ENCODE results near the gene ACAT2.
A peak's percentile ranks its signal among the peaks of the same experiment; 100 is the strongest.

Gene ACAT2

DNA sequence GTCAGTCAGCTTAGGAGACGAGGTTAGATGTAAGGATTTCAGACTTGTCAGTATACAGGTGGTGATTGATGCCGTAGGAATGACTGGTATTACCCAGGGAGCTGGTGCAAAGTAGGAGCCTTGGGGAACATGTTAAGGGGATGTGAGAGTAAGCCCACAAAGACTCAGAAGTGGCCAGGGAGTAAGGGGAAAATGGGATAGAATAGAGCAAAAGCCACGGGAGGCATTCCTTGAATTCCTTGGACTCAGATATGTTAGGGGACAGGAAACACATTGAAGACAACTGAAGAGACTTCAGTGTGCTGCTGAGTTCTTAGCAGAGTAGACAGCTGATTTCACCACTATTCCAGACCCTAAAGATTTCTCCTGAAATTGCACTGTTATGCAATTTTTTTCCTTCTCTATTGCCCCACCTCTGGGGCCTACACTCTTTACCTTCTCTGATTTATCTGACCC lies 1.2 kb upstream of the ACAT2 start:
- DNase-seq (ENCODE audit: low read depth in 2 of 2), result peak; percentile 68 to 78
- TF ChIP-seq, protein P1, sequence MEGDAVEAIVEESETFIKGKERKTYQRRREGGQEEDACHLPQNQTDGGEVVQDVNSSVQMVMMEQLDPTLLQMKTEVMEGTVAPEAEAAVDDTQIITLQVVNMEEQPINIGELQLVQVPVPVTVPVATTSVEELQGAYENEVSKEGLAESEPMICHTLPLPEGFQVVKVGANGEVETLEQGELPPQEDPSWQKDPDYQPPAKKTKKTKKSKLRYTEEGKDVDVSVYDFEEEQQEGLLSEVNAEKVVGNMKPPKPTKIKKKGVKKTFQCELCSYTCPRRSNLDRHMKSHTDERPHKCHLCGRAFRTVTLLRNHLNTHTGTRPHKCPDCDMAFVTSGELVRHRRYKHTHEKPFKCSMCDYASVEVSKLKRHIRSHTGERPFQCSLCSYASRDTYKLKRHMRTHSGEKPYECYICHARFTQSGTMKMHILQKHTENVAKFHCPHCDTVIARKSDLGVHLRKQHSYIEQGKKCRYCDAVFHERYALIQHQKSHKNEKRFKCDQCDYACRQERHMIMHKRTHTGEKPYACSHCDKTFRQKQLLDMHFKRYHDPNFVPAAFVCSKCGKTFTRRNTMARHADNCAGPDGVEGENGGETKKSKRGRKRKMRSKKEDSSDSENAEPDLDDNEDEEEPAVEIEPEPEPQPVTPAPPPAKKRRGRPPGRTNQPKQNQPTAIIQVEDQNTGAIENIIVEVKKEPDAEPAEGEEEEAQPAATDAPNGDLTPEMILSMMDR (IDR thresholded peaks at IDR 0.05; ENCODE audit: low read depth, low read length), result no peak
- H3K4me3 ChIP-seq (replicated peaks in 1 of 2; ENCODE audit: low read depth in 2 of 2, low read length in 2 of 2), result peak overlapping the region in 1 of 2 donors; percentile 49

DNA sequence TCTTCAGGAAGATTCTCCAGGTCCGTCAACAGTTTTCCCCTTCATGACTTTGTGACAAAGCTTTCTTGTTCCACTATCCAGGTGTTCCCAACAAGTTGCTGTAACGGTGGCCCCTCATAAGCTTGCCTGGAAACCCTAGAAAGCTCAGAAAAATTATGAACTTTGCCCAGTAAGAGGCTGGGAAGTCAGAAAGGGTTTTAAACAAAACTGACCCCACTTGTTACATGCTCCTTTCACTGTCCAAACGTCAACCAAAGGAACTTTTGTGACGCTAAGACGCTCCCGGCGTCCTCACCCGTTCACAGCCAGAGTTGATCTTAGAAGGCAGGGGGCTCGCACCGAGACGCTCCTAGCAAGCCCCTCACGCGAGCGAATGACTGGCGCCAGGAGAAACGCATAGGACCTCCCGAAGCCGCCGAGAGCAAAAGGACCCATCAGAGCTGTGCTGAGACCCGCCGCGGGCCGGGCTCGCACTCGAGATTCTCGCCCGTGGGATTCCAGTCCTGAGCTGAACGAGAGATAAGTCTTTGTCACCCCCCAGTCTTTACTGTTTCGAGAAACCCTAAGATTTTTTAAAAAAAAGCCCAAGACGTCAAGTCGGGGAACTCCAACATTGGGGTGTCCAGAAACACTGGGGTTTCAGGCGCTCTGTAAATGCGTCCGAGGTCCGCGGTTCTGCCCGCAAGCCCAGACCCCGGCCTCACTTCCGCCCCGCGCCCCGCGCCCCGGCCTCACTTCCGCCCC lies 544 bp upstream of the ACAT2 start:
- H3K4me3 ChIP-seq (replicated peaks in 1 of 2; ENCODE audit: low read depth in 2 of 2, low read length in 2 of 2), result peak overlapping the region; percentile 49 to 50
- DNase-seq (ENCODE audit: low read depth in 2 of 2), result peak; percentile 15 to 21
- TF ChIP-seq, protein P1 (IDR thresholded peaks at IDR 0.05; ENCODE audit: low read depth, low read length), result no peak

DNA sequence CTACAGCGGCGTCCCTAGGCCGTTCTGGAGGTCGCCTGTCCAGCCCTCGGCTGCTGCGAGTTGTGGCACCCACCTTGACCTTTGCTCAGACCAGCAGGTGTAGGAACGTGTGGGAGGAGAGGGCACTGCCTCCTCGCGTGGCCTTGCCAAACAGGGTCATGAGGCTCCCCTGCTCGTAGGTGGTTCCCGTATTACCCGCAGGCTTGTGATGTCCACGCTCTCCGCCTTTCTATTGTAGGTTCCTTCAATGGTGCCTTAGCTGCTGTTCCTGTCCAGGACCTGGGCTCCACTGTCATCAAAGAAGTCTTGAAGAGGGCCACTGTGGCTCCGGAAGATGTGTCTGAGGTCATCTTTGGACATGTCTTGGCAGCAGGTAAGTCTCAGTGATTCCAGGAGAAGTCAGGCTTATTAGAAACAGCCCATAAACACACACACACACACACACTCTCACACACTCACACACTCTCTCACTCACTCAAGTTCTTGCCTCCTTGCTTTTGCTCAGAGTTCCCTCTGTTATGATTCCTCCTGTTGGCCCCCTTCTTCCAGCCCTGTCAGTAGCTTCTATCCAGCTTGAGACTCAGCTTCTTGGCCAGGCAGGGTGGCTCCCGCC lies 942 bp downstream of the ACAT2 start:
- H3K4me3 ChIP-seq (replicated peaks in 1 of 2; ENCODE audit: low read depth in 2 of 2, low read length in 2 of 2), result peak overlapping the region; percentile 77 to 92
- DNase-seq (ENCODE audit: low read depth in 2 of 2), result peak in 1 of 2 donors; percentile 16
- TF ChIP-seq, protein P1 (IDR thresholded peaks at IDR 0.05; ENCODE audit: low read depth, low read length), result no peak

DNA sequence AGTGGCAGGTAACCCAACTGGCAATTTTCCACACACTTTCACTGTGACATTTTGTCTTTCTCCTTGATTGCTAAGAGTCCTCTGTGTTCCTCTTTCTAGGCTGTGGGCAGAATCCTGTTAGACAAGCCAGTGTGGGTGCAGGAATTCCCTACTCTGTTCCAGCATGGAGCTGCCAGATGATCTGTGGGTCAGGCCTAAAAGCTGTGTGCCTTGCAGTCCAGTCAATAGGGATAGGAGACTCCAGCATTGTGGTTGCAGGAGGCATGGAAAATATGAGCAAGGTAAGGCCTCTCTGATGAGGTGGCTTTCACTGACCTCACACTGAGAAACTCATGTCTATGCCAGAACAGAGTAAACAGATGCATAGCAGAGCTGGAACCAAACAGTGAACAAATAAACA lies 5.1 kb downstream of the ACAT2 start:
- TF ChIP-seq, protein P1 (IDR thresholded peaks at IDR 0.05; ENCODE audit: low read depth, low read length), result no peak
- no peak for DNase-seq (ENCODE audit: low read depth in 2 of 2)
- no peak overlapping the region for H3K4me3 ChIP-seq (replicated peaks in 1 of 2; ENCODE audit: low read depth in 2 of 2, low read length in 2 of 2)

DNA sequence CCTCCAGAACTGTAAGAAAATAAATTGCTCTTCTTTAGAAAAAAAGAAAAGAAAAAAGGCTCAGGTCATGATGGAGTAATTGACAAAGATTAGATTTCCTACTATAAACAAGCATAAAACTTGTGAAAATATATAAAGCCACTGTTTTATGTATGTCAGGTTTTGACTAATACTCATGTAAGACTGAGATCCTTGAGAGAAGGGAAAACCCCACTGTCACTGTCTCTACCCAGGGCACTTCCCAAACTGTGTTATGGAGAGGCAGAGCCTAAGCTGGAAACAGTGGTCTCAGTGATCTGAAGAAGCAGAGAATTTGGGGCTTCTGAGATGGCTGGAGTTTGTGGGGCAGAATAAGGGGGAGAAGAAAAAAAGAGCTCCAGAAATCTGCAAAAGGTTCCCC lies 7.6 kb downstream of the ACAT2 start:
- no peak overlapping the region for H3K4me3 ChIP-seq (replicated peaks in 1 of 2; ENCODE audit: low read depth in 2 of 2, low read length in 2 of 2)
- TF ChIP-seq, protein P1 (IDR thresholded peaks at IDR 0.05; ENCODE audit: low read depth, low read length), result no peak
- DNase-seq (ENCODE audit: low read depth in 2 of 2), result no peak

DNA sequence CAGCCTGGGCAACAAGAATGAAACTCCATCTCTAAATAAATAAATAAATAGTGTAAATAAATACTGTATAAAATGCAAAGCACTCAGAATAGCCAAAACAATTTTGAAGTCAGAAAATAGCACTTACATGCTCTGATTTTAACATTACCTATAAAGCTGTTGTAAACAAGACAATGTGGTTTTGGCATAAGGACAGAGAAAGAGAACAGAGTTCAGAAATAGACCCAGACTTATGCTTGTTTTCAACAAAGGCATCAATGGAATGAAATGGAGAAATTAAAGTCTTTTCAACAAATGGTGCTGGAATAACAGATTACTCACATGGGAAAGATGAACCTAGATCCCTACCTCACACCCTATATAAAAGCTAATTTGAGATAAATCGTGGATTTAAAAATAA lies 10.4 kb downstream of the ACAT2 start:
- TF ChIP-seq, protein P1 (IDR thresholded peaks at IDR 0.05; ENCODE audit: low read depth, low read length), result no peak
- DNase-seq (ENCODE audit: low read depth in 2 of 2), result no peak
- no peak overlapping the region for H3K4me3 ChIP-seq (replicated peaks in 1 of 2; ENCODE audit: low read depth in 2 of 2, low read length in 2 of 2)

Data from cardiac fibroblast (primary cell).